H9 (cell line): ENCODE results near the gene TCTN3. TPM values are rescaled to one million over a fixed set of nuclear protein-coding genes. Genes with fewer than 3 reads are reported as not detected.

Experiments
- DNase-seq: peaks from one replicate; pipeline ENCODE4 v3.0.0-alpha.2; 2017
- H2AFZ ChIP-seq: one replicate; pipeline ENCODE4 v1.6.1; 2013; ENCODE audit warnings: mild to moderate bottlenecking, low read length, control low read depth, moderate library complexity
- H2AK5ac ChIP-seq: 2 replicates; pipeline ENCODE4 v1.6.1; 2013; ENCODE audit warnings: low read length, control low read depth, mixed read lengths; ENCODE audit not compliant: insufficient read length
- H2BK120ac ChIP-seq: one replicate; pipeline ENCODE4 v1.6.1; 2013; ENCODE audit warnings: low read depth, mild to moderate bottlenecking, low read length, control low read depth, inconsistent platforms; ENCODE audit not compliant: poor library complexity, severe bottlenecking
- H2BK12ac ChIP-seq: 2 replicates; pipeline ENCODE4 v1.6.1; 2013; ENCODE audit warnings: low read length, control low read depth, mixed read lengths, low read depth; ENCODE audit not compliant: insufficient read length
- H2BK15ac ChIP-seq: 2 replicates; pipeline ENCODE4 v1.6.1; 2013; ENCODE audit warnings: low read depth, low read length, control low read depth
- H2BK20ac ChIP-seq: one replicate; pipeline ENCODE4 v1.6.1; 2013; ENCODE audit warnings: low read depth, mild to moderate bottlenecking, low read length, control low read depth, inconsistent platforms; ENCODE audit not compliant: poor library complexity, severe bottlenecking
- H2BK5ac ChIP-seq: 2 replicates; pipeline ENCODE4 v1.6.1; 2013; ENCODE audit warnings: low read length, control low read depth, mixed read lengths; ENCODE audit not compliant: insufficient read length
- H3K14ac ChIP-seq: 2 replicates; pipeline ENCODE4 v1.6.1; 2013; ENCODE audit warnings: low read length, control low read depth; ENCODE audit not compliant: insufficient read depth
- H3K18ac ChIP-seq: 2 replicates; pipeline ENCODE4 v1.6.1; 2013; ENCODE audit warnings: low read depth, mild to moderate bottlenecking, mixed read lengths, low read length, control low read depth; ENCODE audit not compliant: insufficient read length
- H3K23ac ChIP-seq: 2 replicates; pipeline ENCODE4 v1.6.1; 2013; ENCODE audit warnings: low read length, control low read depth, mixed read lengths, low read depth; ENCODE audit not compliant: insufficient read length
- H3K23me2 ChIP-seq: 2 replicates; pipeline ENCODE4 v1.6.1; 2013; ENCODE audit warnings: low read depth, mild to moderate bottlenecking, mixed read lengths, low read length, control low read depth; ENCODE audit not compliant: insufficient read length, poor library complexity, severe bottlenecking
- H3K27ac ChIP-seq: 2 replicates; pipeline ENCODE4 v1.5.1; 2013; ENCODE audit warnings: low read length, control low read depth, mixed read lengths, low read depth; ENCODE audit not compliant: insufficient read length
- H3K27me3 ChIP-seq: 2 replicates; pipeline ENCODE4 v1.6.1; 2013; ENCODE audit warnings: low read length, control low read depth, inconsistent platforms; ENCODE audit not compliant: insufficient read depth
- H3K4ac ChIP-seq: 2 replicates; pipeline ENCODE4 v1.6.1; 2013; ENCODE audit warnings: low read depth, mild to moderate bottlenecking, control low read depth, inconsistent platforms, low read length, moderate library complexity
- H3K4me1 ChIP-seq: 2 replicates; pipeline ENCODE4 v1.6.1; 2013; ENCODE audit warnings: low read length, control low read depth, inconsistent platforms; ENCODE audit not compliant: insufficient read depth
- H3K4me2 ChIP-seq: 2 replicates; pipeline ENCODE4 v1.6.1; 2013; ENCODE audit warnings: low read length, control low read depth, mixed read lengths; ENCODE audit not compliant: insufficient read length, insufficient read depth
- H3K56ac ChIP-seq: 2 replicates; pipeline ENCODE4 v1.6.1; 2013; ENCODE audit warnings: low read depth, mild to moderate bottlenecking, mixed read lengths, low read length, control low read depth; ENCODE audit not compliant: insufficient read length
- H3K79me1 ChIP-seq: 2 replicates; pipeline ENCODE4 v1.6.1; 2013; ENCODE audit warnings: low read depth, mild to moderate bottlenecking, moderate library complexity, low read length, control low read depth, inconsistent platforms; ENCODE audit not compliant: insufficient read depth, poor library complexity, severe bottlenecking
- H3K79me2 ChIP-seq: 2 replicates; pipeline ENCODE4 v1.6.1; 2013; ENCODE audit warnings: low read length, control low read depth, inconsistent platforms; ENCODE audit not compliant: insufficient read depth
- H3K9ac ChIP-seq: 2 replicates; pipeline ENCODE4 v1.6.1; 2013; ENCODE audit warnings: low read length, control low read depth, mixed read lengths; ENCODE audit not compliant: insufficient read length; ENCODE audit errors: extremely low read depth
- H3K9me3 ChIP-seq: one replicate; pipeline ENCODE4 v1.6.1; 2013; ENCODE audit warnings: low read depth, low read length, inconsistent platforms; ENCODE audit not compliant: control insufficient read depth
- H3T11ph ChIP-seq: one replicate; pipeline ENCODE4 v1.6.1; 2013; ENCODE audit warnings: mild to moderate bottlenecking, low read length, control low read depth, inconsistent platforms
- H4K20me1 ChIP-seq: one replicate; pipeline ENCODE4 v1.6.1; 2013; ENCODE audit not compliant: control insufficient read depth, insufficient read length, insufficient read depth
- H4K5ac ChIP-seq: 2 replicates; pipeline ENCODE4 v1.6.1; 2013; ENCODE audit warnings: low read depth, mild to moderate bottlenecking, mixed read lengths, low read length, control low read depth; ENCODE audit not compliant: insufficient read length
- H4K8ac ChIP-seq: replicated peaks from 2 replicates; pipeline ENCODE4 v1.6.1; 2013; ENCODE audit warnings: low read length, control low read depth, mixed read lengths, low read depth; ENCODE audit not compliant: insufficient read length
- H4K91ac ChIP-seq: 2 replicates; pipeline ENCODE4 v1.6.1; 2013; ENCODE audit warnings: low read depth, mild to moderate bottlenecking, moderate library complexity, mixed read lengths, low read length, control low read depth; ENCODE audit not compliant: insufficient read length
- H3K27ac Mint-ChIP-seq, 3 experiments: 2 replicates in 2 of 3; 3 replicates in 1 of 3; pipeline ENCODE4 v1.8.0; 2020 to 2021; ENCODE audit warnings: mixed read lengths in 3 of 3, mild to moderate bottlenecking in 1 of 3, moderate library complexity in 1 of 3
- H3K27me3 Mint-ChIP-seq: 2 replicates; pipeline ENCODE4 v1.8.0; 2021; ENCODE audit warnings: low read depth, mild to moderate bottlenecking, moderate library complexity, mixed read lengths
- H3K36me3 Mint-ChIP-seq, 3 experiments: 2 replicates in 2 of 3; 3 replicates in 1 of 3; pipeline ENCODE4 v1.8.0; 2020 to 2021; ENCODE audit warnings: low read depth in 3 of 3, mixed read lengths in 3 of 3; ENCODE audit not compliant: insufficient read depth in 1 of 3
- H3K4me1 Mint-ChIP-seq, 2 experiments: 2 replicates each; pipeline ENCODE4 v1.8.0; 2020; ENCODE audit warnings: mixed read lengths in 2 of 2
- H3K4me3 Mint-ChIP-seq, 2 experiments: 2 replicates in 1 of 2; 3 replicates in 1 of 2; pipeline ENCODE4 v1.8.0; 2020 to 2021; ENCODE audit warnings: mild to moderate bottlenecking in 2 of 2, mixed read lengths in 2 of 2, moderate library complexity in 1 of 2
- H3K9me3 Mint-ChIP-seq, 2 experiments: 2 replicates in 1 of 2; 3 replicates in 1 of 2; pipeline ENCODE4 v1.8.0; 2020; ENCODE audit warnings: mild to moderate bottlenecking in 2 of 2, mixed read lengths in 2 of 2, moderate library complexity in 1 of 2
- CTCF ChIP-seq: fragments of 200-600 bp; sonication (generic); conservative IDR thresholded peaks from 3 replicates; pipeline ENCODE4 v1.8.0; 2021; ENCODE audit warnings: antibody characterized with exemption, mild to moderate bottlenecking
- WGBS: extraction: QIAGEN DNeasy Blood & Tissue Kit; methylation state at CpG from one replicate; pipeline ENCODE4 v1.1.7; 2013; ENCODE audit warnings: missing lambda C conversion rate, low lambda C conversion rate, mixed read lengths; ENCODE audit not compliant: insufficient read length; ENCODE audit errors: extremely low coverage; 5-methylcytosine and 5-hydroxymethylcytosine counted together
- total RNA-seq: library from RNA; stranded (reverse); gene quantifications from 2 replicates; pipeline ENCODE4 v1.2.1, GENCODE V29; 2021

TCTN3 gene
- total RNA-seq, 1 experiment from 2014 or later, result 37.3 TPM

- WGBS, result no CpG with 5 or more reads among the region's 3 CpGs
- Histone ChIP-seq H2BK120ac (no peak overlapping the region), H3K9me3 (no peaks in the 10 kb centered on the region), H3K4ac (no peak overlapping the region), H4K5ac (no peak overlapping the region), H3T11ph (no peak overlapping the region), H3K79me1 (no peaks in the 10 kb centered on the region), H4K20me1 (no peaks in the 10 kb centered on the region), H3K23ac (no peak overlapping the region), H2BK12ac (no peak overlapping the region), H3K9ac (no peak overlapping the region), H2BK20ac (no peak overlapping the region), H3K14ac (no peak overlapping the region), H2BK5ac (no peak overlapping the region), H2AFZ (no peak overlapping the region), H4K8ac (no peak overlapping the region), H3K27me3 (no peaks in the 10 kb centered on the region), H3K4me2 (no peak overlapping the region), H2AK5ac (no peak overlapping the region), H3K23me2 (no peaks in the 10 kb centered on the region), H4K91ac (no peak overlapping the region), H3K79me2 (no peaks in the 10 kb centered on the region), H3K27ac (no peak overlapping the region), H3K4me1 (peaks cover 5% of the 10 kb centered on the region; the same call in 1 of the 2 replicates), H3K56ac (no peak overlapping the region), H2BK15ac (no peak overlapping the region), H3K18ac (no peak overlapping the region)
- Mint-ChIP-seq H3K27me3 (no peaks in the 10 kb centered on the region; the same call in 1 of the 2 replicates), H3K9me3 (no peaks in the 10 kb centered on the region; a peak in 1 of 5 replicates), H3K4me3 (no peak overlapping the region), H3K4me1 (peaks cover 12 to 15% of the 10 kb centered on the region in 2 experiments), H3K36me3 (no peaks in the 10 kb centered on the region; a peak in 1 of 7 replicates), H3K27ac (peak overlapping the region in 1 of 3 experiments; percentile 63; a peak in 1 of 7 replicates)
- TF ChIP-seq CTCF, result no peak
- no peak for DNase-seq
These were observed 48.8 kb upstream of the TCTN3 start for GRCh38 chr10:95742485-95742884.
